ENCODE data around the gene DDI1.
A peak's percentile ranks its signal among the peaks of the same experiment; 100 is the strongest.

The DDI1 gene

GRCh38 chr11:104036588-104036987 is at the start of gene DDI1:
Gene DDI1 (plus strand): TSS chr11:104036640. CDS start chr11:104036823, 183 bp downstream.
- Histone ChIP-seq H3K27ac (ENCODE audit: low read length) (no peak within 1 kb of the TSS), H3K9me3 (ENCODE audit: control insufficient read depth, insufficient read depth, low read length) (no peaks in the 10 kb centered on the region), H3K4me1 (ENCODE audit: control insufficient read depth, insufficient read depth, low read length) (no peaks in the 10 kb centered on the region), H3K4me3 (ENCODE audit: low read length) (no peak within 1 kb of the TSS), H3K27me3 (ENCODE audit: control insufficient read depth, insufficient read depth, low read length) (no peaks in the 10 kb centered on the region), H3K36me3 (ENCODE audit: control insufficient read depth, insufficient read depth, low read length) (no peaks in the 10 kb centered on the region)
- no peak for DNase-seq (ENCODE audit: low read depth, low spot score)
- no CpG with 5 or more reads among the region's 26 CpGs for WGBS (ENCODE audit: insufficient coverage, insufficient read length)

DNA sequence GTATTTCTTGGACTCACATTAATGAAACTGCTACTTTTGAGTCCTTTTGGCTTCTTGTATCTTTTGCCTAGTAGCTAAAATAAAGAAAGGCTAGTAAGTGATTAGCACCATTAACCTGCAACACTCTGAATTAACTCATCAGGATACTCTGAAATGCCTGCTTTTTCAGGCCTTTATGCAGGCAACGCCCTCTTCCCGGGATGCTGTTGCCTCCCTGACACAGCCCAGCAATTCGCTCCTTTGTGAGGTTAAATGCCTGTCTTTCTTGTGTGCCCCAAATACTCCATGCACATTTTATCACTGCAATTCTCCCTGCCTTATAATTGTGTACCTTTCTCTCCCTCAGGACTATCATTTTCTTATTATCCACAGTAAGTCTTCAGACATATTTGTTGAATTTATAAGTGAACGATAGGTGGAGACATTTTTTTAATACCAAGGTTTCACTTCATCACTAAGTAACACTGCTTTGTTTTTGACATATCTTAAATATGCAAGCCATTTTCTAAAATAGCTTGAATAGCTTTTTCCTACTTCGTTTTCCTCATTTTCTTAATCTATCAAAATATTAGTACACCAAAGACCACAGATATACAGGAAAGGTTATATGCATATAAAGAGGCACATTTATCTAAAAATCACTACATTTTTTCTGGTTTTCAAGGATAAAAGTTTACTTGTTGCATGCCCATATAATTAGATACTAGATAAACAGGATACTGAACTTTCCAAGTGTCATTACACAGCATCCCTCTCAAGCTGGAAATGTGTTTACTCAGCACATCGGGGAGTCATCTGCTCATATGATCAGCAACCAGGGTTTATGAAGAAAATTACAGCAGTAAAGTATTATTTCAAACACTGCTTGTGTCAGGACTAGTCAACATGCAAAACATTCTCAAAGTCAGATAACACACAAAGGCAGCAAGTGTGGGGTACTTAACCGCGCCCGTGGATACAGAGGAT is 48.5 kb upstream of the DDI1 start:
- peak; percentile 11 for DNase-seq (ENCODE audit: low read depth, low spot score)
- Histone ChIP-seq H3K4me3 (ENCODE audit: low read length) (no peak overlapping the region), H3K36me3 (ENCODE audit: control insufficient read depth, insufficient read depth, low read length) (no peaks in the 10 kb centered on the region), H3K9me3 (ENCODE audit: control insufficient read depth, insufficient read depth, low read length) (no peaks in the 10 kb centered on the region), H3K4me1 (ENCODE audit: control insufficient read depth, insufficient read depth, low read length) (peaks cover 2% of the 10 kb centered on the region; the same call in 1 of the 2 replicates), H3K27me3 (ENCODE audit: control insufficient read depth, insufficient read depth, low read length) (no peaks in the 10 kb centered on the region), H3K27ac (ENCODE audit: low read length) (no peak overlapping the region)
- no CpG with 5 or more reads among the region's 9 CpGs for WGBS (ENCODE audit: insufficient coverage, insufficient read length)

DNA sequence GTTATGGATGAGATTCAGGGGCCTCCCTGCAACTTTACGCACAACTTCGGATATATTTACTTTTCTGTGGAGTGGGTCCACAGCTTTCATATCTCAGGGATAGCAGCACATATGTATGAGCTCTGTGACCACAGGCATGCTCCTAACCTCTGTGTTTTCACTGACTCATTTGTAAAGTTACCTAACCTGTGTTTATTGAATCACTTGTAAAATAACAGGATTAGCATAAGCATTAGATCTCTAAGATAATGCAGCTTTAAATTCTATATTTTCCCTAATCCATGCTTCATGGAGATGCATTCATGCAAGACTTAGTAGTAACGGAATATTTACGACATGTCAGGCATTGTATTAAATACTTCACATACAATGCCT is 47.9 kb upstream of the DDI1 start:
- Histone ChIP-seq H3K27me3 (ENCODE audit: control insufficient read depth, insufficient read depth, low read length) (no peaks in the 10 kb centered on the region), H3K4me1 (ENCODE audit: control insufficient read depth, insufficient read depth, low read length) (peaks cover 2% of the 10 kb centered on the region; the same call in 1 of the 2 replicates), H3K36me3 (ENCODE audit: control insufficient read depth, insufficient read depth, low read length) (no peaks in the 10 kb centered on the region), H3K9me3 (ENCODE audit: control insufficient read depth, insufficient read depth, low read length) (no peaks in the 10 kb centered on the region), H3K27ac (ENCODE audit: low read length) (no peak overlapping the region), H3K4me3 (ENCODE audit: low read length) (no peak overlapping the region)
- no peak for DNase-seq (ENCODE audit: low read depth, low spot score)
- WGBS (ENCODE audit: insufficient coverage, insufficient read length): no CpG with 5 or more reads among the region's 4 CpGs

GRCh38 chr11:103993507-103993906 is 42.9 kb upstream of the DDI1 start:
- H3K27ac ChIP-seq (ENCODE audit: low read length): no peak overlapping the region
- no peak overlapping the region for H3K4me3 ChIP-seq (ENCODE audit: low read length)
- no peak for DNase-seq (ENCODE audit: low read depth, low spot score)
- H3K4me1 ChIP-seq (ENCODE audit: control insufficient read depth, insufficient read depth, low read length): no peaks in the 10 kb centered on the region
- H3K36me3 ChIP-seq (ENCODE audit: control insufficient read depth, insufficient read depth, low read length): no peaks in the 10 kb centered on the region
- H3K9me3 ChIP-seq (ENCODE audit: control insufficient read depth, insufficient read depth, low read length): no peaks in the 10 kb centered on the region
- no peaks in the 10 kb centered on the region for H3K27me3 ChIP-seq (ENCODE audit: control insufficient read depth, insufficient read depth, low read length)

DNA sequence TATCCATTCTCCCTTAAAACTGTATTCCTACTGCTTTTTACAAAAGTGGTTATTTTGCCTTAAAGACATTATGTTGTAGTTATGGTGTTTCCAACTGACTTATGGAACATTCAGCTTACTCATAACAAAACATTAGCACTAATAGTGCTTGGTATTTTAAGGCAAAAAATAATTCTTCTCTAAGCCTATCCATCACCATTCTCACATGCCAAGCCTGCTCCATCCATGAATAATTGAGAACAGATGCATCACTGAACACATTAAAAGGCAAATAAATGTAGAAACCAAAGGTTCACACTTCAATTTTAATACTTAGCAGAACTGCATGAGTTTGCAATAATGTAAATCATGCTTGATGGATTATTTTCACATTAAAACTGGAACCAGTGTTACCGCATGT is 42.3 kb upstream of the DDI1 start:
- no peak for DNase-seq (ENCODE audit: low read depth, low spot score)

GRCh38 chr11:103994518-103994917 is 41.9 kb upstream of the DDI1 start:
- H3K36me3 ChIP-seq (ENCODE audit: control insufficient read depth, insufficient read depth, low read length): no peaks in the 10 kb centered on the region
- WGBS (ENCODE audit: insufficient coverage, insufficient read length): no CpG with 5 or more reads among the region's 2 CpGs

More for the DNA sequence above, 42.3 kb upstream of the DDI1 start:
- WGBS (ENCODE audit: insufficient coverage, insufficient read length): no CpG with 5 or more reads among the region's 1 CpG
- H3K4me1 ChIP-seq (ENCODE audit: control insufficient read depth, insufficient read depth, low read length): no peaks in the 10 kb centered on the region
- H3K27ac ChIP-seq (ENCODE audit: low read length): no peak overlapping the region
- H3K27me3 ChIP-seq (ENCODE audit: control insufficient read depth, insufficient read depth, low read length): no peaks in the 10 kb centered on the region
- no peak overlapping the region for H3K4me3 ChIP-seq (ENCODE audit: low read length)
- no peaks in the 10 kb centered on the region for H3K36me3 ChIP-seq (ENCODE audit: control insufficient read depth, insufficient read depth, low read length)
- H3K9me3 ChIP-seq (ENCODE audit: control insufficient read depth, insufficient read depth, low read length): no peaks in the 10 kb centered on the region

GRCh38 chr11:103995896-103996295 is 40.5 kb upstream of the DDI1 start:
- Histone ChIP-seq H3K9me3 (ENCODE audit: control insufficient read depth, insufficient read depth, low read length) (no peaks in the 10 kb centered on the region), H3K27me3 (ENCODE audit: control insufficient read depth, insufficient read depth, low read length) (no peaks in the 10 kb centered on the region), H3K4me1 (ENCODE audit: control insufficient read depth, insufficient read depth, low read length) (no peaks in the 10 kb centered on the region), H3K36me3 (ENCODE audit: control insufficient read depth, insufficient read depth, low read length) (no peaks in the 10 kb centered on the region), H3K27ac (ENCODE audit: low read length) (no peak overlapping the region), H3K4me3 (ENCODE audit: low read length) (no peak overlapping the region)
- no CpG with 5 or more reads among the region's 4 CpGs for WGBS (ENCODE audit: insufficient coverage, insufficient read length)
- DNase-seq (ENCODE audit: low read depth, low spot score): no peak

More at GRCh38 chr11:103994518-103994917, 41.9 kb upstream of the DDI1 start:
- Histone ChIP-seq H3K27ac (ENCODE audit: low read length) (no peak overlapping the region), H3K4me3 (ENCODE audit: low read length) (no peak overlapping the region), H3K9me3 (ENCODE audit: control insufficient read depth, insufficient read depth, low read length) (no peaks in the 10 kb centered on the region), H3K4me1 (ENCODE audit: control insufficient read depth, insufficient read depth, low read length) (no peaks in the 10 kb centered on the region), H3K27me3 (ENCODE audit: control insufficient read depth, insufficient read depth, low read length) (no peaks in the 10 kb centered on the region)
- DNase-seq (ENCODE audit: low read depth, low spot score): no peak

GRCh38 chr11:103997082-103997481 is 39.4 kb upstream of the DDI1 start:
- H3K27me3 ChIP-seq (ENCODE audit: control insufficient read depth, insufficient read depth, low read length): no peaks in the 10 kb centered on the region
- DNase-seq (ENCODE audit: low read depth, low spot score): no peak
- H3K27ac ChIP-seq (ENCODE audit: low read length): no peak overlapping the region
- no peaks in the 10 kb centered on the region for H3K36me3 ChIP-seq (ENCODE audit: control insufficient read depth, insufficient read depth, low read length)
- H3K9me3 ChIP-seq (ENCODE audit: control insufficient read depth, insufficient read depth, low read length): no peaks in the 10 kb centered on the region
- WGBS (ENCODE audit: insufficient coverage, insufficient read length): no CpG with 5 or more reads among the region's 1 CpG
- no peaks in the 10 kb centered on the region for H3K4me1 ChIP-seq (ENCODE audit: control insufficient read depth, insufficient read depth, low read length)
- no peak overlapping the region for H3K4me3 ChIP-seq (ENCODE audit: low read length)

- WGBS (ENCODE audit: insufficient coverage, insufficient read length): no CpG with 5 or more reads among the region's 5 CpGs
- no peak overlapping the region for H3K27ac ChIP-seq (ENCODE audit: low read length)
- no peaks in the 10 kb centered on the region for H3K9me3 ChIP-seq (ENCODE audit: control insufficient read depth, insufficient read depth, low read length)
- H3K36me3 ChIP-seq (ENCODE audit: control insufficient read depth, insufficient read depth, low read length): no peaks in the 10 kb centered on the region
- no peaks in the 10 kb centered on the region for H3K4me1 ChIP-seq (ENCODE audit: control insufficient read depth, insufficient read depth, low read length)
- H3K4me3 ChIP-seq (ENCODE audit: low read length): no peak overlapping the region
- no peak for DNase-seq (ENCODE audit: low read depth, low spot score)
- H3K27me3 ChIP-seq (ENCODE audit: control insufficient read depth, insufficient read depth, low read length): no peaks in the 10 kb centered on the region
Observed at GRCh38 chr11:103998826-103999508, 37.5 kb upstream of the DDI1 start.

DNA sequence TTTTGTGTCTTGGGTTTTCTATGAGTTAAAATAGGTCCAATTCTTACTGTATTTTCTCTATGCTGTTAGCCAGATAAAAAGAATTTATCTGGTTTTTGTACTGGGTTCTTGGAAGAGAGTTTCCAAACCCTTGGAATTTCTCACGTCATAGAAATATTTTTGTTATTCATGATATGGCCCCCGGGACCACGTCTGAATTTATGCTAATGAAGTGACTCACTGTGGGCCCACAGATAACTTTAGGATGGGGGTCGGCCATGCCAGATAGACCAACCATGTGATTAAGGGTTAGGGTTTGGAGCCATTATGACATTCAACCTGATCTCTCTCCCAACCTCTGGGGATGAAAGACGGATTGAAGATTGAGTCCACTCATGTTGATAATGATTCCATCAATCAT is 35.6 kb upstream of the DDI1 start:
- no CpG with 5 or more reads among the region's 5 CpGs for WGBS (ENCODE audit: insufficient coverage, insufficient read length)
- no peaks in the 10 kb centered on the region for H3K27me3 ChIP-seq (ENCODE audit: control insufficient read depth, insufficient read depth, low read length)
- H3K9me3 ChIP-seq (ENCODE audit: control insufficient read depth, insufficient read depth, low read length): no peaks in the 10 kb centered on the region
- H3K36me3 ChIP-seq (ENCODE audit: control insufficient read depth, insufficient read depth, low read length): no peaks in the 10 kb centered on the region
- no peak overlapping the region for H3K4me3 ChIP-seq (ENCODE audit: low read length)
- no peak for DNase-seq (ENCODE audit: low read depth, low spot score)
- H3K4me1 ChIP-seq (ENCODE audit: control insufficient read depth, insufficient read depth, low read length): no peaks in the 10 kb centered on the region
- H3K27ac ChIP-seq (ENCODE audit: low read length): no peak overlapping the region
